ENCODE measurements around the gene FTO.

Gene FTO

GRCh38 chr16:54097774-54098173 is 393.8 kb downstream of the FTO start:
- Histone ChIP-seq H3K36me3 (ENCODE audit: control insufficient read depth in 2 of 2, insufficient read depth in 2 of 2, low read length in 2 of 2) (no peaks in the 10 kb centered on the region), H3K9ac (ENCODE audit: low read depth in 1 of 2, low read length in 2 of 2) (no peak overlapping the region), H3K4me1 (ENCODE audit: control insufficient read depth in 2 of 2, insufficient read depth in 2 of 2, low read length in 2 of 2) (no peaks in the 10 kb centered on the region), H3K27ac (ENCODE audit: low read depth in 2 of 2, low read length in 2 of 2) (no peak overlapping the region), H3K27me3 (ENCODE audit: control insufficient read depth in 2 of 2, insufficient read depth in 2 of 2, low read length in 2 of 2) (no peaks in the 10 kb centered on the region), H3K4me3 (ENCODE audit: low read length in 2 of 2) (no peak overlapping the region), H3K9me3 (ENCODE audit: control insufficient read depth in 2 of 2, low read length in 2 of 2) (no peaks in the 10 kb centered on the region)

GRCh38 chr16:54098247-54098646 is 394.3 kb downstream of the FTO start:
- H3K27me3 ChIP-seq (ENCODE audit: control insufficient read depth in 2 of 2, insufficient read depth in 2 of 2, low read length in 2 of 2) = no peaks in the 10 kb centered on the region
- no peak overlapping the region for H3K9ac ChIP-seq (ENCODE audit: low read depth in 1 of 2, low read length in 2 of 2)
- no peaks in the 10 kb centered on the region for H3K36me3 ChIP-seq (ENCODE audit: control insufficient read depth in 2 of 2, insufficient read depth in 2 of 2, low read length in 2 of 2)
- H3K9me3 ChIP-seq (ENCODE audit: control insufficient read depth in 2 of 2, low read length in 2 of 2) = no peaks in the 10 kb centered on the region
- H3K4me1 ChIP-seq (ENCODE audit: control insufficient read depth in 2 of 2, insufficient read depth in 2 of 2, low read length in 2 of 2) = no peaks in the 10 kb centered on the region
- H3K4me3 ChIP-seq (ENCODE audit: low read length in 2 of 2) = no peak overlapping the region
- H3K27ac ChIP-seq (ENCODE audit: low read depth in 2 of 2, low read length in 2 of 2) = no peak overlapping the region

GRCh38 chr16:54099627-54100026 is 395.7 kb downstream of the FTO start:
- Histone ChIP-seq H3K36me3 (ENCODE audit: control insufficient read depth in 2 of 2, insufficient read depth in 2 of 2, low read length in 2 of 2) (no peaks in the 10 kb centered on the region), H3K4me1 (ENCODE audit: control insufficient read depth in 2 of 2, insufficient read depth in 2 of 2, low read length in 2 of 2) (no peaks in the 10 kb centered on the region), H3K27ac (ENCODE audit: low read depth in 2 of 2, low read length in 2 of 2) (no peak overlapping the region)

GRCh38 chr16:54102888-54103866 is 399.2 kb downstream of the FTO start:
- Histone ChIP-seq H3K9me3 (ENCODE audit: control insufficient read depth in 2 of 2, low read length in 2 of 2) (no peaks in the 10 kb centered on the region), H3K27ac (ENCODE audit: low read depth in 2 of 2, low read length in 2 of 2) (no peak overlapping the region), H3K4me3 (ENCODE audit: low read length in 2 of 2) (no peak overlapping the region), H3K4me1 (ENCODE audit: control insufficient read depth in 2 of 2, insufficient read depth in 2 of 2, low read length in 2 of 2) (no peaks in the 10 kb centered on the region), H3K36me3 (ENCODE audit: control insufficient read depth in 2 of 2, insufficient read depth in 2 of 2, low read length in 2 of 2) (no peaks in the 10 kb centered on the region), H3K27me3 (ENCODE audit: control insufficient read depth in 2 of 2, insufficient read depth in 2 of 2, low read length in 2 of 2) (no peaks in the 10 kb centered on the region), H3K9ac (ENCODE audit: low read depth in 1 of 2, low read length in 2 of 2) (no peak overlapping the region)

More at GRCh38 chr16:54099627-54100026, 395.7 kb downstream of the FTO start:
- no peak overlapping the region for H3K9ac ChIP-seq (ENCODE audit: low read depth in 1 of 2, low read length in 2 of 2)
- H3K4me3 ChIP-seq (ENCODE audit: low read length in 2 of 2) = no peak overlapping the region
- H3K27me3 ChIP-seq (ENCODE audit: control insufficient read depth in 2 of 2, insufficient read depth in 2 of 2, low read length in 2 of 2) = no peaks in the 10 kb centered on the region
- H3K9me3 ChIP-seq (ENCODE audit: control insufficient read depth in 2 of 2, low read length in 2 of 2) = no peaks in the 10 kb centered on the region

GRCh38 chr16:54106057-54106456 is 402.1 kb downstream of the FTO start:
- no peak overlapping the region for H3K9ac ChIP-seq (ENCODE audit: low read depth in 1 of 2, low read length in 2 of 2)
- H3K4me3 ChIP-seq (ENCODE audit: low read length in 2 of 2) = no peak overlapping the region
- H3K27me3 ChIP-seq (ENCODE audit: control insufficient read depth in 2 of 2, insufficient read depth in 2 of 2, low read length in 2 of 2) = no peaks in the 10 kb centered on the region
- H3K9me3 ChIP-seq (ENCODE audit: control insufficient read depth in 2 of 2, low read length in 2 of 2) = no peaks in the 10 kb centered on the region
- no peak overlapping the region for H3K27ac ChIP-seq (ENCODE audit: low read depth in 2 of 2, low read length in 2 of 2)
- H3K4me1 ChIP-seq (ENCODE audit: control insufficient read depth in 2 of 2, insufficient read depth in 2 of 2, low read length in 2 of 2) = no peaks in the 10 kb centered on the region
- H3K36me3 ChIP-seq (ENCODE audit: control insufficient read depth in 2 of 2, insufficient read depth in 2 of 2, low read length in 2 of 2) = no peaks in the 10 kb centered on the region

- Histone ChIP-seq H3K27ac (ENCODE audit: low read depth in 2 of 2, low read length in 2 of 2) (no peak overlapping the region), H3K9ac (ENCODE audit: low read depth in 1 of 2, low read length in 2 of 2) (no peak overlapping the region), H3K9me3 (ENCODE audit: control insufficient read depth in 2 of 2, low read length in 2 of 2) (no peaks in the 10 kb centered on the region), H3K4me1 (ENCODE audit: control insufficient read depth in 2 of 2, insufficient read depth in 2 of 2, low read length in 2 of 2) (no peaks in the 10 kb centered on the region), H3K36me3 (ENCODE audit: control insufficient read depth in 2 of 2, insufficient read depth in 2 of 2, low read length in 2 of 2) (no peaks in the 10 kb centered on the region), H3K4me3 (ENCODE audit: low read length in 2 of 2) (no peak overlapping the region), H3K27me3 (ENCODE audit: control insufficient read depth in 2 of 2, insufficient read depth in 2 of 2, low read length in 2 of 2) (no peaks in the 10 kb centered on the region)
Observed at GRCh38 chr16:54107583-54108202, 403.7 kb downstream of the FTO start.

- H3K9ac ChIP-seq (ENCODE audit: low read depth in 1 of 2, low read length in 2 of 2) = no peak overlapping the region
- H3K4me1 ChIP-seq (ENCODE audit: control insufficient read depth in 2 of 2, insufficient read depth in 2 of 2, low read length in 2 of 2) = no peaks in the 10 kb centered on the region
- no peak overlapping the region for H3K4me3 ChIP-seq (ENCODE audit: low read length in 2 of 2)
- no peak overlapping the region for H3K27ac ChIP-seq (ENCODE audit: low read depth in 2 of 2, low read length in 2 of 2)
- no peaks in the 10 kb centered on the region for H3K9me3 ChIP-seq (ENCODE audit: control insufficient read depth in 2 of 2, low read length in 2 of 2)
- peaks cover 0 to 3% of the 10 kb centered on the region in 2 donors for H3K36me3 ChIP-seq (ENCODE audit: control insufficient read depth in 2 of 2, insufficient read depth in 2 of 2, low read length in 2 of 2)
- H3K27me3 ChIP-seq (ENCODE audit: control insufficient read depth in 2 of 2, insufficient read depth in 2 of 2, low read length in 2 of 2) = no peaks in the 10 kb centered on the region
Observed at GRCh38 chr16:54110016-54110981, 406.3 kb downstream of the FTO start.

GRCh38 chr16:54112451-54113206 is 408.7 kb downstream of the FTO start:
- H3K36me3 ChIP-seq (ENCODE audit: control insufficient read depth in 2 of 2, insufficient read depth in 2 of 2, low read length in 2 of 2) = peaks cover 0 to 3% of the 10 kb centered on the region in 2 donors

GRCh38 chr16:54115558-54115957 is 411.6 kb downstream of the FTO start:
- Histone ChIP-seq H3K27me3 (ENCODE audit: control insufficient read depth in 2 of 2, insufficient read depth in 2 of 2, low read length in 2 of 2) (no peaks in the 10 kb centered on the region), H3K9me3 (ENCODE audit: control insufficient read depth in 2 of 2, low read length in 2 of 2) (no peaks in the 10 kb centered on the region), H3K27ac (ENCODE audit: low read depth in 2 of 2, low read length in 2 of 2) (no peak overlapping the region), H3K36me3 (ENCODE audit: control insufficient read depth in 2 of 2, insufficient read depth in 2 of 2, low read length in 2 of 2) (peaks cover 0 to 3% of the 10 kb centered on the region in 2 donors), H3K4me1 (ENCODE audit: control insufficient read depth in 2 of 2, insufficient read depth in 2 of 2, low read length in 2 of 2) (no peaks in the 10 kb centered on the region), H3K4me3 (ENCODE audit: low read length in 2 of 2) (no peak overlapping the region), H3K9ac (ENCODE audit: low read depth in 1 of 2, low read length in 2 of 2) (no peak overlapping the region)

More at GRCh38 chr16:54112451-54113206, 408.7 kb downstream of the FTO start:
- Histone ChIP-seq H3K27me3 (ENCODE audit: control insufficient read depth in 2 of 2, insufficient read depth in 2 of 2, low read length in 2 of 2) (no peaks in the 10 kb centered on the region), H3K9ac (ENCODE audit: low read depth in 1 of 2, low read length in 2 of 2) (no peak overlapping the region), H3K27ac (ENCODE audit: low read depth in 2 of 2, low read length in 2 of 2) (no peak overlapping the region), H3K9me3 (ENCODE audit: control insufficient read depth in 2 of 2, low read length in 2 of 2) (no peaks in the 10 kb centered on the region), H3K4me1 (ENCODE audit: control insufficient read depth in 2 of 2, insufficient read depth in 2 of 2, low read length in 2 of 2) (no peaks in the 10 kb centered on the region), H3K4me3 (ENCODE audit: low read length in 2 of 2) (no peak overlapping the region)
